ENCODE measurements around the gene CDH23. TPM values are rescaled to one million over a fixed set of nuclear protein-coding genes. Genes with fewer than 3 reads are reported as not detected.

CDH23 gene
- total RNA-seq, 1 experiment from 2014 or later, result 0.07 TPM

DNA sequence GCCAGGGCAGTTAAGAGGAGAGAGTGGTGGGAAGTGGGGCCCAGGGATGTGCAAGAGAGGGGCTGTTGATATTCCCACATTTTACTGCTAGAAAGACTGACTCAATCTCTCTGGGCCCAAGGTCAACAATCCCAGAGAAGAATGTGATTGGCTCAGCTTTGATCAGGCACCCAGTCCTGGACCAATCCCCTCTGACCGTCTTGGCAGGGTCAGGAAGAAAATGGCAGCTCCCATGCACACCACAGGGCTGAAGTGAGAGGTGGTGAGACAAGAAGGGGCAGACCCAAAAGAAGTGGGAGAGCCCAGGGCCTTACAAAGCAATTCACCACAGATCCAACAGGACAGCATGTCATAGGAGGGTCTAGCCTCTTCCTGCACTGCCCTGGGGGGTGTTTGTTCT is 326.1 kb downstream of the CDH23 start:
- H3K4me1 Mint-ChIP-seq (ENCODE audit: low read depth, unreplicated experiment), result peaks cover 10% of the 10 kb centered on the region
- H3K27ac Mint-ChIP-seq (ENCODE audit: unreplicated experiment), result no peak overlapping the region
- intact Hi-C loops (cut with micrococcal nuclease; ENCODE audit: unreplicated experiment), result no loop called here
- no peak for TF ChIP-seq CTCF (IDR thresholded peaks at IDR 0.05; ENCODE audit: unreplicated experiment)
- no TSS peak for BruUV-seq (replicated peaks)
- peaks cover 32% of the 10 kb centered on the region for H3K27me3 Mint-ChIP-seq (ENCODE audit: unreplicated experiment)
- no peaks in the 10 kb centered on the region for H3K36me3 Mint-ChIP-seq (ENCODE audit: insufficient read depth, unreplicated experiment)
- DNase-seq, result no peak
- no peaks in the 10 kb centered on the region for H3K9me3 Mint-ChIP-seq (ENCODE audit: low read depth, unreplicated experiment)
- CTCF ChIA-PET, result no interaction called here
- no peak overlapping the region for H3K4me3 Mint-ChIP-seq (ENCODE audit: low read depth, unreplicated experiment)

DNA sequence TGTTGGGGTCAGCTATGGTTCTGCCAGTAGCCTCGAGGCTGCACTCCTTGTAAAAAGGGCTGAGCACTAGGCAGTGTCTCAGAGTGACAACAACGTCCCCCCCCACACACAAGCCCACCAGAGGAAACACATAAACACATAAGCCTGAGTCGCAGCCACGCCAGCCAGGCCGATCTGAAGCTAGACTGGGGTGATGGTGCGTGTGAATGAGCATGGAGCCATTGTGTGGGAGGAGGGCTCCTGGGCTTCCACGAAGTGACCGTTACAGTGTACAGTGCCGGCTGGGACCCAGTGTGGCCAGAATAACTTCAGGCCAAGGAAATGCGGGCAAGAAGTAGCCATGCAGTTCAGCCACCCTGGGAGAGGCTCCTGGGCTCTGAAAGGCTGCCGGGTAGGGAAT is 326.6 kb downstream of the CDH23 start:
- Mint-ChIP-seq H3K4me3 (ENCODE audit: low read depth, unreplicated experiment) (no peak overlapping the region), H3K9me3 (ENCODE audit: low read depth, unreplicated experiment) (no peaks in the 10 kb centered on the region), H3K4me1 (ENCODE audit: low read depth, unreplicated experiment) (peaks cover 15% of the 10 kb centered on the region), H3K36me3 (ENCODE audit: insufficient read depth, unreplicated experiment) (no peaks in the 10 kb centered on the region), H3K27me3 (ENCODE audit: unreplicated experiment) (peaks cover 32% of the 10 kb centered on the region), H3K27ac (ENCODE audit: unreplicated experiment) (no peak overlapping the region)
- DNase-seq, result no peak
- intact Hi-C loops (cut with micrococcal nuclease; ENCODE audit: unreplicated experiment), result no loop called here
- no peak for TF ChIP-seq CTCF (IDR thresholded peaks at IDR 0.05; ENCODE audit: unreplicated experiment)
- no TSS peak for BruUV-seq (replicated peaks)
- CTCF ChIA-PET, result interaction anchor here (1.2 kb wide), 1 partner anchor 88 kb away, joined by 3 read pairs; no protein-coding TSS in a partner anchor

DNA sequence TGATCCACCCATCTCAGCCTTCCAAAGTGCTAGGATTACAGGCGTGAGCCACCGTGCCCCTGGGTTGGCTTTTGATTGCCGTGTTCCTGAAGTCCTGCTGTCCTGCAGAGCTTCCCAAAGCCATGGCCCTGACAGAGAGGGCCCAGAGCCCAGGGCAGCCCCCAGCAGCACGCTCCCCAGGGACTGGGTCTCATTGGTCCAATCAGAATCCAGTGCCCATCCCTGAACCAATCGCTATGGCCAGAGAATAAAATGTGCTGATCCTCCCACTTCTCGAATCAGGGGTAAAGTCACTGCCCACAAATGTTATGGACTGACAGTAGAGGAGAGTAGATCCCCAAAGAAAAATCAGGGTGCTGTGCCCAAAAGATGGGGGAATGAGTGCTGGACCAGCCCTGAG is 327.8 kb downstream of the CDH23 start:
- no peaks in the 10 kb centered on the region for H3K9me3 Mint-ChIP-seq (ENCODE audit: low read depth, unreplicated experiment)
- BruUV-seq (replicated peaks), result no TSS peak

DNA sequence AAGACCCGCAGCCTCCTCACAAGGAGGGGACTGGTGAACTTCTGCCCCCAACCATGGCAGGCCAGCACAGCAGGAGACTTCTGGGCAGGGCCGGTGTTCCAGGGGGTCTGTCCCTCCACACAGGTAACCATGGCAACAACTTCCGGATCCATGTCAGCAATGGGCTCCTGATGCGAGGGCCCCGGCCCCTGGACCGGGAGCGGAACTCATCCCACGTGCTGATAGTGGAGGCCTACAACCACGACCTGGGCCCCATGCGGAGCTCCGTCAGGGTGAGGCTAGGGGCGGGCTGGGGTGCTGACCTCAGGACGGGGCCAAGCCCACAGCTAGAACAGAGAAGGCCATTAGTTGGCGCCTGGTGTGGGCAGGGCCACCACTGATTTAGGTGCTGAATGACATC is 328.5 kb downstream of the CDH23 start:
- no peak overlapping the region for H3K4me3 Mint-ChIP-seq (ENCODE audit: low read depth, unreplicated experiment)
- no peak overlapping the region for H3K27ac Mint-ChIP-seq (ENCODE audit: unreplicated experiment)
- H3K27me3 Mint-ChIP-seq (ENCODE audit: unreplicated experiment), result peaks cover 28% of the 10 kb centered on the region
- BruUV-seq (replicated peaks), result no TSS peak
- intact Hi-C loops (cut with micrococcal nuclease; ENCODE audit: unreplicated experiment), result loop anchor here (5.0 kb wide), 1 partner anchor 87 kb away; no protein-coding TSS in a partner anchor
- CTCF ChIA-PET, result interaction anchor here (0.5 kb wide), 1 partner anchor 87 kb away, joined by 10 read pairs; no protein-coding TSS in a partner anchor
- H3K4me1 Mint-ChIP-seq (ENCODE audit: low read depth, unreplicated experiment), result peaks cover 26% of the 10 kb centered on the region
- H3K9me3 Mint-ChIP-seq (ENCODE audit: low read depth, unreplicated experiment), result no peaks in the 10 kb centered on the region
- DNase-seq, result no peak
- TF ChIP-seq CTCF (IDR thresholded peaks at IDR 0.05; ENCODE audit: unreplicated experiment), result no peak
- no peaks in the 10 kb centered on the region for H3K36me3 Mint-ChIP-seq (ENCODE audit: insufficient read depth, unreplicated experiment)

More for the DNA sequence above, 327.8 kb downstream of the CDH23 start:
- peaks cover 32% of the 10 kb centered on the region for H3K27me3 Mint-ChIP-seq (ENCODE audit: unreplicated experiment)
- H3K36me3 Mint-ChIP-seq (ENCODE audit: insufficient read depth, unreplicated experiment), result no peaks in the 10 kb centered on the region
- no peak overlapping the region for H3K27ac Mint-ChIP-seq (ENCODE audit: unreplicated experiment)
- no peak overlapping the region for H3K4me3 Mint-ChIP-seq (ENCODE audit: low read depth, unreplicated experiment)
- CTCF ChIA-PET, result interaction anchor here (0.6 to 1.2 kb wide), 2 partner anchors 86 to 412 kb away, joined by 3 read pairs; no protein-coding TSS in a partner anchor
- no peak for TF ChIP-seq CTCF (IDR thresholded peaks at IDR 0.05; ENCODE audit: unreplicated experiment)
- intact Hi-C loops (cut with micrococcal nuclease; ENCODE audit: unreplicated experiment), result no loop called here
- H3K4me1 Mint-ChIP-seq (ENCODE audit: low read depth, unreplicated experiment), result peaks cover 26% of the 10 kb centered on the region
- no peak for DNase-seq
